ENCODE results near the gene MSLN. TPM values are rescaled to one million over a fixed set of nuclear protein-coding genes. Genes with fewer than 3 reads are reported as not detected.
A peak's percentile ranks its signal among the peaks of the same experiment; 100 is the strongest.

The MSLN gene
- total and polyA plus RNA-seq, 2 of the 13 experiments (the other 11 are each of a cell fraction or from before 2014, with no cell fraction given): 2.0 to 2.3 TPM

DNA sequence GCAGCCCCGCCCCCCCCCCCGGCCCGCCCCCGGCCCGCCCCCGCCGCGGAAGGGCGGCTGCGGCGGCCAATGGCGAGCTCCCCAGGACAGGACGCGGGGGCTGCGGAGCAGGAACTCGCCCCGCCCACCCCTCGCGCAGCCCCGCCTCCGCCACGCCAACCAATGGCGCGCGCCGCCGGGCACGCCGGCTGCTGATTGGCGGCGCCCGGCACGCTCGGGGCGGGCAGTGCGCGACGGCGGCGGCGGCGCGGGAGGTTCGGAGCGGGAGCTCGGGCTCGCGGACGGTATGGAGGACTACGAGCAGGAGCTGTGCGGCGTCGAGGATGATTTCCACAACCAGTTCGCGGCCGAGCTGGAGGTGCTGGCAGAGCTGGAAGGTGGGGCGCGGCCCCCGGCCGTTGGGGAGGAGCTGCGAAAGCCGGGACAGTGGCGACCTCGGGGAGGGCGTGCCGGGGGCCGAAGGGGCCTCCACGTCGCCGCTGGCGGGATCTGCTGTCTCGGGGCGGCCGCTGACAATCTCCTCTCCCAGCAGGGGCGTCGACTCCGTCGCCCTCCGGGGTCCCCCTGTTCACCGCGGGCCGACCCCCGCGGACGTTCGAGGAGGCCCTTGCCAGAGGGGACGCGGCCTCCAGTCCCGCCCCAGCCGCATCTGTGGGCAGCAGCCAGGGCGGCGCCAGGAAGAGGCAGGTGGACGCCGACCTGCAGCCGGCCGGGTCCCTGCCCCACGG lies 28.0 kb downstream of the MSLN start, which contains the start of gene CHTF18 (continued):
- TF ChIP-seq, protein P1, sequence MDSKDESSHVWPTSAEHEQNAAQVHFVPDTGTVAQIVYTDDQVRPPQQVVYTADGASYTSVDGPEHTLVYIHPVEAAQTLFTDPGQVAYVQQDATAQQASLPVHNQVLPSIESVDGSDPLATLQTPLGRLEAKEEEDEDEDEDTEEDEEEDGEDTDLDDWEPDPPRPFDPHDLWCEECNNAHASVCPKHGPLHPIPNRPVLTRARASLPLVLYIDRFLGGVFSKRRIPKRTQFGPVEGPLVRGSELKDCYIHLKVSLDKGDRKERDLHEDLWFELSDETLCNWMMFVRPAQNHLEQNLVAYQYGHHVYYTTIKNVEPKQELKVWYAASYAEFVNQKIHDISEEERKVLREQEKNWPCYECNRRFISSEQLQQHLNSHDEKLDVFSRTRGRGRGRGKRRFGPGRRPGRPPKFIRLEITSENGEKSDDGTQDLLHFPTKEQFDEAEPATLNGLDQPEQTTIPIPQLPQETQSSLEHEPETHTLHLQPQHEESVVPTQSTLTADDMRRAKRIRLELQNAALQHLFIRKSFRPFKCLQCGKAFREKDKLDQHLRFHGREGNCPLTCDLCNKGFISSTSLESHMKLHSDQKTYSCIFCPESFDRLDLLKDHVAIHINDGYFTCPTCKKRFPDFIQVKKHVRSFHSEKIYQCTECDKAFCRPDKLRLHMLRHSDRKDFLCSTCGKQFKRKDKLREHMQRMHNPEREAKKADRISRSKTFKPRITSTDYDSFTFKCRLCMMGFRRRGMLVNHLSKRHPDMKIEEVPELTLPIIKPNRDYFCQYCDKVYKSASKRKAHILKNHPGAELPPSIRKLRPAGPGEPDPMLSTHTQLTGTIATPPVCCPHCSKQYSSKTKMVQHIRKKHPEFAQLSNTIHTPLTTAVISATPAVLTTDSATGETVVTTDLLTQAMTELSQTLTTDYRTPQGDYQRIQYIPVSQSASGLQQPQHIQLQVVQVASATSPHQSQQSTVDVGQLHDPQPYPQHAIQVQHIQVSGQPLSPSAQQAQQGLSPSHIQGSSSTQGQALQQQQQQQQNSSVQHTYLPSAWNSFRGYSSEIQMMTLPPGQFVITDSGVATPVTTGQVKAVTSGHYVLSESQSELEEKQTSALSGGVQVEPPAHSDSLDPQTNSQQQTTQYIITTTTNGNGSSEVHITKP (CRISPR knock-in tag; IDR thresholded peaks at IDR 0.05; ENCODE audit: low read depth): no peak
- TF ChIP-seq ZNF124 (CRISPR knock-in tag; IDR thresholded peaks at IDR 0.05) (no peak), ZNF337 (CRISPR knock-in tag; IDR thresholded peaks at IDR 0.05; ENCODE audit: borderline replicate concordance, low read depth) (no peak), MATR3 (CRISPR knock-in tag; IDR thresholded peaks at IDR 0.05) (no peak), SALL1 (CRISPR knock-in tag; IDR thresholded peaks at IDR 0.05) (no peak), MEIS2 (CRISPR knock-in tag; IDR thresholded peaks at IDR 0.05) (no peak), ZBTB39 (CRISPR knock-in tag; IDR thresholded peaks at IDR 0.05) (no peak), NCOA1 (CRISPR knock-in tag; IDR thresholded peaks at IDR 0.05) (no peak), SIN3A (IDR thresholded peaks at IDR 0.05; ENCODE audit: borderline replicate concordance, low read depth, low read length) (peak; percentile 83; the same call in 1 of the 2 replicates), JUN (CRISPR knock-in tag; IDR thresholded peaks at IDR 0.05) (no peak)
- TF ChIP-seq, protein P2, sequence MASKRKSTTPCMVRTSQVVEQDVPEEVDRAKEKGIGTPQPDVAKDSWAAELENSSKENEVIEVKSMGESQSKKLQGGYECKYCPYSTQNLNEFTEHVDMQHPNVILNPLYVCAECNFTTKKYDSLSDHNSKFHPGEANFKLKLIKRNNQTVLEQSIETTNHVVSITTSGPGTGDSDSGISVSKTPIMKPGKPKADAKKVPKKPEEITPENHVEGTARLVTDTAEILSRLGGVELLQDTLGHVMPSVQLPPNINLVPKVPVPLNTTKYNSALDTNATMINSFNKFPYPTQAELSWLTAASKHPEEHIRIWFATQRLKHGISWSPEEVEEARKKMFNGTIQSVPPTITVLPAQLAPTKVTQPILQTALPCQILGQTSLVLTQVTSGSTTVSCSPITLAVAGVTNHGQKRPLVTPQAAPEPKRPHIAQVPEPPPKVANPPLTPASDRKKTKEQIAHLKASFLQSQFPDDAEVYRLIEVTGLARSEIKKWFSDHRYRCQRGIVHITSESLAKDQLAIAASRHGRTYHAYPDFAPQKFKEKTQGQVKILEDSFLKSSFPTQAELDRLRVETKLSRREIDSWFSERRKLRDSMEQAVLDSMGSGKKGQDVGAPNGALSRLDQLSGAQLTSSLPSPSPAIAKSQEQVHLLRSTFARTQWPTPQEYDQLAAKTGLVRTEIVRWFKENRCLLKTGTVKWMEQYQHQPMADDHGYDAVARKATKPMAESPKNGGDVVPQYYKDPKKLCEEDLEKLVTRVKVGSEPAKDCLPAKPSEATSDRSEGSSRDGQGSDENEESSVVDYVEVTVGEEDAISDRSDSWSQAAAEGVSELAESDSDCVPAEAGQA (IDR thresholded peaks at IDR 0.05; ENCODE audit: low read depth): no peak
- TF ChIP-seq, protein P2 (CRISPR knock-in tag; IDR thresholded peaks at IDR 0.05; ENCODE audit: borderline replicate concordance): 0 out of 2 replicates have a peak, but pooled peaks have one; percentile 37

All from HepG2 (cell line).